Heart left ventricle (tissue), 16 donors: ENCODE data around the gene ITGAV. TPM values are rescaled to one million over a fixed set of nuclear protein-coding genes. Genes with fewer than 3 reads are reported as not detected.

ENCODE experiments used
- ATAC-seq, 4 donors: fragments of 200-7000 bp; cut with Tn5 transposase; one replicate each; pipeline ENCODE4 v1.9.1; 2020 to 2022; ENCODE audit warnings: moderate library complexity in 4 of 4, mild to moderate bottlenecking in 3 of 4, moderate number of reproducible peaks in 1 of 4
- DNase-seq, 5 donors: peaks; one replicate each; pipeline ENCODE4 v3.0.0-alpha.2; 2020
- H3K27ac ChIP-seq, 12 donors: fragments of 200-600 bp; sonication (generic) in 4 of 12; one replicate each; pipeline versions ENCODE4 v1.5.0 to v1.8.0; 2016 to 2022; ENCODE audit warnings: mild to moderate bottlenecking in 2 of 12
- H3K27me3 ChIP-seq, 9 donors: fragments of 200-600 bp; sonication (generic) in 2 of 9; one replicate each; pipeline versions ENCODE4 v1.5.1 to v1.8.0; 2016 to 2022; ENCODE audit warnings: mild to moderate bottlenecking in 3 of 9
- H3K36me3 ChIP-seq, 9 donors: fragments of 200-600 bp; sonication (generic) in 2 of 9; one replicate each; pipeline versions ENCODE4 v1.5.0 to v1.8.0; 2018 to 2022; ENCODE audit warnings: mild to moderate bottlenecking in 2 of 9
- H3K4me1 ChIP-seq, 12 donors: fragments of 200-600 bp; sonication (generic) in 4 of 12; one replicate each; pipeline versions ENCODE4 v1.5.0 to v1.8.0; 2016 to 2022; ENCODE audit warnings: mild to moderate bottlenecking in 3 of 12
- H3K4me3 ChIP-seq, 12 donors: fragments of 200-600 bp; sonication (generic) in 4 of 12; one replicate each; pipeline versions ENCODE4 v1.5.0 to v1.8.0; 2017 to 2022; ENCODE audit warnings: mild to moderate bottlenecking in 9 of 12, moderate library complexity in 4 of 12
- H3K9me3 ChIP-seq, 12 donors: fragments of 200-600 bp; sonication (generic) in 4 of 12; one replicate each; pipeline versions ENCODE4 v1.5.0 to v1.8.0; 2016 to 2022; ENCODE audit warnings: mild to moderate bottlenecking in 1 of 12
- POLR2A ChIP-seq, 2 donors: fragments of 450-650 bp; IDR thresholded peaks; one replicate each; pipeline ENCODE4 v1.6.1; 2017; ENCODE audit warnings: antibody characterized with exemption in 2 of 2, mild to moderate bottlenecking in 2 of 2, moderate library complexity in 2 of 2
- WGBS, 4 donors: extraction: QIAGEN DNeasy Blood & Tissue Kit in 2 of 4; methylation state at CpG; one replicate each; pipeline versions ENCODE4 v1.1.5 to v1.1.7; 2013 to 2018; 5-methylcytosine and 5-hydroxymethylcytosine counted together
- intact Hi-C, 10 donors: fragments of 100-400 bp; cut with DNase I; formaldehyde crosslinking; loops; one replicate each; pipeline versions ENCODE4 v1.11.1 to v1.14.2; 2022
- polyA plus RNA-seq, 2 donors: library from polyadenylated mRNA; stranded (reverse); fragments of 200-250 nt; gene quantifications; one replicate each; pipeline ENCODE4 v1.2.3, GENCODE V29; 2013
- total RNA-seq, 9 donors: library from RNA; depleted of rRNA in 2 of 9; stranded (reverse); fragments of >200 nt in 2 of 9; fragmentation: NEBNext Ultra II Directional in 3 of 9; extraction: Animal tissue kit (Norgen Biotek cat#: 25700) in 3 of 9; gene quantifications; one replicate each; pipeline versions ENCODE4 v1.1.0 to v1.2.4, GENCODE V29; 2016 to 2023
- TF ChIP-seq, protein P1 (sequence below), 12 donors: fragments of 200-600 bp; sonication (generic) in 4 of 12; IDR thresholded peaks; one replicate each; pipeline versions ENCODE4 v1.5.0 to v1.8.0; 2018 to 2022; ENCODE audit warnings: antibody characterized with exemption in 12 of 12, mild to moderate bottlenecking in 5 of 12
- donor health status: ischemic (EF 13 %, LVEDD 7.1; RV severe dilation, severe dysfunction).
- donor health status: healthy with polysubstance abuse.
- donor health status: DM: no; HTN: yes; CAD: no.
- donor health status: DM: no; HTN: no; CAD: no.
- donor health status: ischemic (EF 25% LVEDD 6.9; RV normal size, moderate dysfunction).
- donor health status: ischemic (EF 25% LVEDD 5.7; RV mildly dilated, moderate dysfunction).
- donor health status: healthy.
- donor health status: DM: yes; HTN: yes; CAD: no.
- donor health status: ischemic (EF 35%, LVEDD 5.7; RV mildly dilated, moderate dysfunction).
- donor health status: nonischemic (EF 11% LVEDD 7.7; RV severe dilation, severe dysfunction).
- donor health status: DM: yes; HTN: yes; CAD: no.
- donor health status: PGD.
- donor health status: ischemic (EF 29% LVEDD 5.4; RV normal size, mild dysfunction).
- donor health status: nonischemic (EF 23%, LVEDD 6.1; RV moderate dilation, normal function).

The ITGAV gene
- total and polyA plus RNA-seq, 11 donors: 22.5 to 358 (median 189) TPM

DNA sequence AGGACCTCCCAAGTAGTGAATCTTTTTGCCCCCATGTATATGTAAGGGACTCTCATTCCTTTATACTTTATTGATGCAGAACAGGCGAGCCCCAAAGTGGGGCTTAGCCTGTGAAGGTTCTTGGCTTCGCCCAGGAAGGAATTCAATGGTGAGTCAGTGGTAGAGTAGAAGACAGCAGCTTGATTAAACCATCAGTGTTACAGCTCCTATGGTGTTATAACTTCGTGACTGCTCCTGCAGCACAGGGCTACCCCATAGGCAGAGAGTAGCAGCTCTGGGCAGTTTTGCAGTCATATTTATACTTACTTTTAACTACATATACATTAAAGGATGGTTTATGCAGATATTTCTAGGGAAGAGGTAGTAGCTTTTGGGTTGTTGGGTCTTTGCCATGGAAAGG lies 115.0 kb downstream of the ITGAV start:
- intact Hi-C loops: no loop called here
- WGBS, 4 donors: 94 to 98% (median 95%) methylated on average over 3 of the region's 3 CpGs
- no peaks in the 10 kb centered on the region for H3K36me3 ChIP-seq
- no peaks in the 10 kb centered on the region for H3K9me3 ChIP-seq
- H3K27ac ChIP-seq: no peak overlapping the region
- no peak for TF ChIP-seq POLR2A (IDR thresholded peaks at IDR 0.05)
- TF ChIP-seq, protein P1, sequence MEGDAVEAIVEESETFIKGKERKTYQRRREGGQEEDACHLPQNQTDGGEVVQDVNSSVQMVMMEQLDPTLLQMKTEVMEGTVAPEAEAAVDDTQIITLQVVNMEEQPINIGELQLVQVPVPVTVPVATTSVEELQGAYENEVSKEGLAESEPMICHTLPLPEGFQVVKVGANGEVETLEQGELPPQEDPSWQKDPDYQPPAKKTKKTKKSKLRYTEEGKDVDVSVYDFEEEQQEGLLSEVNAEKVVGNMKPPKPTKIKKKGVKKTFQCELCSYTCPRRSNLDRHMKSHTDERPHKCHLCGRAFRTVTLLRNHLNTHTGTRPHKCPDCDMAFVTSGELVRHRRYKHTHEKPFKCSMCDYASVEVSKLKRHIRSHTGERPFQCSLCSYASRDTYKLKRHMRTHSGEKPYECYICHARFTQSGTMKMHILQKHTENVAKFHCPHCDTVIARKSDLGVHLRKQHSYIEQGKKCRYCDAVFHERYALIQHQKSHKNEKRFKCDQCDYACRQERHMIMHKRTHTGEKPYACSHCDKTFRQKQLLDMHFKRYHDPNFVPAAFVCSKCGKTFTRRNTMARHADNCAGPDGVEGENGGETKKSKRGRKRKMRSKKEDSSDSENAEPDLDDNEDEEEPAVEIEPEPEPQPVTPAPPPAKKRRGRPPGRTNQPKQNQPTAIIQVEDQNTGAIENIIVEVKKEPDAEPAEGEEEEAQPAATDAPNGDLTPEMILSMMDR (IDR thresholded peaks at IDR 0.05): no peak
- H3K4me3 ChIP-seq: no peak overlapping the region
- no peak for DNase-seq
- no peaks in the 10 kb centered on the region for H3K27me3 ChIP-seq
- ATAC-seq: no peak
- no peaks in the 10 kb centered on the region for H3K4me1 ChIP-seq

DNA sequence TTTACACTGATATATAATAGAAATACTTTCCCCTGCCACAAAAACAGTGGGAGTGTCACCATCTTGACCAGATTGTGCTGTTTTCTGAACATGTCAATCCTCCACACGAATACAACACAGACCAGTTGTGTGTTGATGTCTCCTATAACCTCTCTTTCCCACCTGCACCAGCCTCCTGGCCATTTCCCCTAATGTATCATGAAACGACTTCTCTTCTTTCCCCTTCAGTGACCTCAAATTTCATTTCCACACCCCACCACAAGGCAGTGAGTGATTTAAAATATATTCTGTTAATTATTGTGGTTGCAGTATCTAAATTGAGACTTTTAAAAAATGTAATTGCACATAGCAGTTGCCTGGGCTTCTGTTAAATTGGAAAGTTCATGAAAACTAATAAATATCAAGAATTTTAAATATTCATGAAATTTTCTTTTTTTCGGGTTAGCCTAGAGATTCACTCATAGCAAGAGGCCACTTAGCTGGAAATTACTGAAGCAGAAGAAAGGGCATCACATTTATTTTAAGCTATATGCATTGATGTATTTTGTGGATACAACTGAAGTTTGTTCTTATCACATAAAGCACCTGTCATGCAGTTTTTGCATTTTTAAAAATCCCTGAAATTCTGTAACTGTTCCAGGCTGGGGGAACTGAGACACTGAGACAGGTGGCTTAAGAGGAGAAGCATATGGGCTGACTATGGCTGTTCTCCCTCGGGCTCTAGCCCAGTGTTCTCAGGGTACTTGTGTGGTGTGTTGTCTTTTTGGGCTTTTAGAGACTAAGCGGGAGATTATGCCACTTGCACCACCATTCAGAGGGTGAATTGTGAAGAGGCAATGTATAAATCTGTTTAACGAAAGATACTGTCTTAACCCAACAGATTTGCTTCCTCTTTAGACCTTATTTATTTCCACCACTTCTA lies 119.9 kb downstream of the ITGAV start:
- ATAC-seq (no peak), DNase-seq (no peak)
- no peak overlapping the region for H3K27ac ChIP-seq
- intact Hi-C loops: no loop called here
- no peaks in the 10 kb centered on the region for H3K4me1 ChIP-seq
- no peaks in the 10 kb centered on the region for H3K36me3 ChIP-seq
- WGBS, 4 donors: 93 to 95% (median 94%) methylated on average over 6 of the region's 6 CpGs
- H3K9me3 ChIP-seq: no peaks in the 10 kb centered on the region
- no peak overlapping the region for H3K4me3 ChIP-seq
- H3K27me3 ChIP-seq: no peaks in the 10 kb centered on the region
- TF ChIP-seq POLR2A (IDR thresholded peaks at IDR 0.05): no peak
- TF ChIP-seq, protein P1 (IDR thresholded peaks at IDR 0.05): no peak

DNA sequence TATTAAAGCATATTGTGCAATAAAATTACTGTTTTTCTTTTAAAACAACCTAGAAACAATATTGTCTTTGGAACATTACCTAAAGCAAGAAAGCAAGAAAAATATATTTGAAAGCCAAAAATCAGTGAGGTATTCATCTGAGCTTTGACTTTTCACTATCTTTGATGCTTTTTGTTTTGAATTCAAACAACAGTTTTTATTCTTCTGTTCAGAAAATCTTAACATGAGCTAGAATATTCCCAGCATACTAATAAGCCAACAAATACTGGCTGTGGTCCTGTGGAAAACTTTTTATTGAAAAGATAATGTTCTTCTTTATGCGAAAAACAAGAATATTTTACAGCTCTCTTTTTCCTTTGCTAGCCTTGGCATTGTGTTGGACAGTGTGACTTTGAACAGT lies 123.8 kb downstream of the ITGAV start:
- intact Hi-C loops: no loop called here
- H3K4me1 ChIP-seq: no peaks in the 10 kb centered on the region
- no peaks in the 10 kb centered on the region for H3K9me3 ChIP-seq
- WGBS, 4 donors: 84 to 93% (median 89%) methylated on average over 1 of the region's 1 CpG
- no peak for TF ChIP-seq POLR2A (IDR thresholded peaks at IDR 0.05)
- TF ChIP-seq, protein P1 (IDR thresholded peaks at IDR 0.05): no peak
- H3K4me3 ChIP-seq: no peak overlapping the region
- DNase-seq (no peak), ATAC-seq (no peak)
- no peaks in the 10 kb centered on the region for H3K27me3 ChIP-seq
- no peak overlapping the region for H3K27ac ChIP-seq
- no peaks in the 10 kb centered on the region for H3K36me3 ChIP-seq

DNA sequence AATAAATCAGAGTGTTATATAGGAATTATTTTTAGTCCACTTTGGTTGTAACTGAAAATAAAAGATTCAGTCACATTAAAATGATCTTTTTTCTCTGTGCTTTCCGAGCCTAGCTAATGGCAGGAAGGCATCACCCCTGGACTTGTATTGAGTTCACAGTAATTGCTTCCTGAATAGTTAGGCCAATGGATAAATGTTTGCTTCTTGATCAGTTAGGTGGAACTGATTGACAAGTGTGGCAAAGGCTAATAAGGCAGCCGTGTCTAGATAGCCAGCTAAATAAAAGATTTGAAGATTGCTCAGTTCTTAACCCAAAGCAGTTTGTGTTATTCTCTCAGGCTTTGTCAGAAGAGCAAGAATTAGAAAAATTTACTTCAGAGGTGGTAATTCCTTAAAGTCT lies 124.8 kb downstream of the ITGAV start:
- intact Hi-C loops: no loop called here
- H3K4me3 ChIP-seq: no peak overlapping the region
- no peak for ATAC-seq

More for the DNA sequence above, 124.8 kb downstream of the ITGAV start:
- Histone ChIP-seq H3K4me1 (no peaks in the 10 kb centered on the region), H3K36me3 (no peaks in the 10 kb centered on the region), H3K27me3 (no peaks in the 10 kb centered on the region), H3K27ac (no peak overlapping the region), H3K9me3 (no peaks in the 10 kb centered on the region)
- TF ChIP-seq POLR2A (IDR thresholded peaks at IDR 0.05): no peak
- TF ChIP-seq, protein P1 (IDR thresholded peaks at IDR 0.05): no peak
- 69 to 81% (median 79%) methylated on average over 2 of the region's 2 CpGs for WGBS, 4 donors
- no peak for DNase-seq
